Activated naive CD8-positive, alpha-beta T cell treated with anti-CD3 and anti-CD28 coated beads, Interleukin-2, amount 50 U/mL, for 24 hours (primary cell): ENCODE measurements around the gene DEAF1.
A peak's percentile ranks its signal among the peaks of the same experiment; 100 is the strongest.

Experiments used
- ATAC-seq: fragments of 150-1000 bp; cut with Tn5 transposase; one replicate; pipeline ENCODE4 v1.10.0; 2021
- DNase-seq: peaks from one replicate; pipeline ENCODE4 v3.0.0; 2021
- H3K27ac Mint-ChIP-seq: one replicate; pipeline ENCODE4 v1.8.0; 2021; ENCODE audit warnings: mild to moderate bottlenecking, mixed read lengths
- H3K27me3 Mint-ChIP-seq: one replicate; pipeline ENCODE4 v1.8.0; 2021; ENCODE audit warnings: mixed read lengths
- H3K36me3 Mint-ChIP-seq: one replicate; pipeline ENCODE4 v1.8.0; 2021; ENCODE audit warnings: low read depth, mixed read lengths
- H3K4me1 Mint-ChIP-seq: one replicate; pipeline ENCODE4 v1.8.0; 2021; ENCODE audit warnings: mixed read lengths
- H3K4me3 Mint-ChIP-seq: one replicate; pipeline ENCODE4 v1.8.0; 2021; ENCODE audit warnings: mild to moderate bottlenecking, moderate library complexity, mixed read lengths
- H3K9me3 Mint-ChIP-seq: one replicate; pipeline ENCODE4 v1.8.0; 2021; ENCODE audit warnings: mixed read lengths

Gene DEAF1

DNA sequence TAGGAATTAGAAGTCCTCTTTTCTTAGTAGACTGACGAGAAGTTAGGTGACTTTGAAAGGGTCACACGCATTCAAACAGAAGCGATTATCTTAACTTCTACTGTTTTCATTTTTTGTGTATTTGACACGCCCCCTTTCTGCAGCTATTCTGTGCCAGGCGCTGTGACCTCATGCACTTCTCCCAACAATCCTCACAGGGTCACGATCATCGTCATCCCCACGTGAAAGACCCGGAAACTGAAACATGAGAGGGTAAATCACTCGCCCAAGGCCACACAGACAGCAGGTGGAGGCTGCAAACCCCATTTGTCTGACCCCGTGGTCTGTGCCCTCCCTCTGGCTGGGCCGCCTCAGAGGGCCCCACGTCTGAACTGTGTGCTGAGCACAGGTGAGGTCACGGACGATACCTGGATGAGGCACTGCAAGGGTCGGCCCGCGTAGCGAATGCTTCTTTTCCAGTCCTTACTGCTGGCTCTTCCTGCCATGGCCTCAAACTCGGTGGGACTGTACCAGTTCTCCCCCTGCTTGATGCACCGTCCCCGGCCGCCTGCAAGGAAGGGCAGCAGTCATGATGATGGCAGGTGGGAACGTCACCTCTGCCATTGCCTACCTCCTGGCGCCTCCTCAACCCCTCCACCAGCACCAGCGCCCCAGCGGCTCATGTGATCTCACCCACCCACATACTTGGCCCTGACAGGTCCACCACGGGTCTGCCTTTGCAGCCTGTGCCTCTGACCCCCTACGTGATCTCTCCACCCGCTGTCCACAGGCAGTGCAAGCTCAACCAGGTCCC is 8.4 kb downstream of the DEAF1 start:
- H3K9me3 Mint-ChIP-seq = no peaks in the 10 kb centered on the region
- H3K27ac Mint-ChIP-seq = no peak overlapping the region
- peaks cover 53% of the 10 kb centered on the region for H3K36me3 Mint-ChIP-seq
- no peaks in the 10 kb centered on the region for H3K27me3 Mint-ChIP-seq
- peaks cover 17% of the 10 kb centered on the region for H3K4me1 Mint-ChIP-seq
- DNase-seq (no peak), ATAC-seq (no peak)
- H3K4me3 Mint-ChIP-seq = no peak overlapping the region

DNA sequence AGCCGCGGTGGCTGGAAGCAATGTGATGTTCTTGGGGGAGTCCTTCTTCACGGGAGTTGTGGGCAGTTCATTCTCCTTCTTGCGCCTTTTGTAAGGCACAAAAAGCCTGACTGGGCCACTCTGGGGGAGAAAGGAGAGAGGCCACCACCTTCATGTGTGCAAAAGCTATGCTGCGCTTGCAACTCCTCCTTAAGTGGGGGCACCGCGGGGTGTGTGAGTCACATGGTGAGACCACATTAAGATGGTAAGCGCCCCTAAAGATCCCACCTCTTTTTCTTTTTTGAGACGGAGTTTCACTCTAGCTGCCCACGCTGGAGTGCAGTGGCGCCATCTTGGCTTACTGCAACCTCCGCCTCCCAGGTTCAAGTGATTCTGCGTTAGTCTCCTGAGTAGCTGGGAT is 14.1 kb downstream of the DEAF1 start:
- ATAC-seq (peak; percentile 86), DNase-seq (no peak)
- Mint-ChIP-seq H3K4me3 (no peak overlapping the region), H3K27me3 (no peaks in the 10 kb centered on the region), H3K4me1 (peaks cover 14% of the 10 kb centered on the region), H3K27ac (no peak overlapping the region), H3K9me3 (no peaks in the 10 kb centered on the region), H3K36me3 (peaks cover 51% of the 10 kb centered on the region)

DNA sequence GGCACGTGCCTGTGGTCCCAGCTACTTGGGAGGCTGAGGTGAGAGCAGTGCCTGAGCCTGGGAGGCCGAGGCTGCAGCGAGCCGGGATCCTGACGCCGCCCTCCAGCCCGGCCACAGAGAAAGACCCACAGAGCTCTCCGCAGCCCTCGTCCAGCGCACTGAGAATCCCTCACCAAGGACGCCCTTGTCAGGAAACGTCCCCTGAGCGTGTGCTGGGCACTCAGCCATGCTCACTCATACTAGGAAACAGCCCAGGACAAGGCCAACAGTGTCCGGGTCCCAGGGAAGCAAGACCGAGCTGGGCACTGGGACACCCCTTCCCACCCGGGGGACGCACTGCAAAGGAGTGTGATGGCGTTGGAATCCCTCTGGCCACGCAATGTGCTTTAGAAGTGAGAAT is 14.5 kb downstream of the DEAF1 start:
- H3K36me3 Mint-ChIP-seq = peaks cover 51% of the 10 kb centered on the region
- no peak overlapping the region for H3K4me3 Mint-ChIP-seq
- ATAC-seq (no peak), DNase-seq (no peak)
- no peak overlapping the region for H3K27ac Mint-ChIP-seq
- no peaks in the 10 kb centered on the region for H3K9me3 Mint-ChIP-seq
- peaks cover 14% of the 10 kb centered on the region for H3K4me1 Mint-ChIP-seq
- H3K27me3 Mint-ChIP-seq = no peaks in the 10 kb centered on the region

DNA sequence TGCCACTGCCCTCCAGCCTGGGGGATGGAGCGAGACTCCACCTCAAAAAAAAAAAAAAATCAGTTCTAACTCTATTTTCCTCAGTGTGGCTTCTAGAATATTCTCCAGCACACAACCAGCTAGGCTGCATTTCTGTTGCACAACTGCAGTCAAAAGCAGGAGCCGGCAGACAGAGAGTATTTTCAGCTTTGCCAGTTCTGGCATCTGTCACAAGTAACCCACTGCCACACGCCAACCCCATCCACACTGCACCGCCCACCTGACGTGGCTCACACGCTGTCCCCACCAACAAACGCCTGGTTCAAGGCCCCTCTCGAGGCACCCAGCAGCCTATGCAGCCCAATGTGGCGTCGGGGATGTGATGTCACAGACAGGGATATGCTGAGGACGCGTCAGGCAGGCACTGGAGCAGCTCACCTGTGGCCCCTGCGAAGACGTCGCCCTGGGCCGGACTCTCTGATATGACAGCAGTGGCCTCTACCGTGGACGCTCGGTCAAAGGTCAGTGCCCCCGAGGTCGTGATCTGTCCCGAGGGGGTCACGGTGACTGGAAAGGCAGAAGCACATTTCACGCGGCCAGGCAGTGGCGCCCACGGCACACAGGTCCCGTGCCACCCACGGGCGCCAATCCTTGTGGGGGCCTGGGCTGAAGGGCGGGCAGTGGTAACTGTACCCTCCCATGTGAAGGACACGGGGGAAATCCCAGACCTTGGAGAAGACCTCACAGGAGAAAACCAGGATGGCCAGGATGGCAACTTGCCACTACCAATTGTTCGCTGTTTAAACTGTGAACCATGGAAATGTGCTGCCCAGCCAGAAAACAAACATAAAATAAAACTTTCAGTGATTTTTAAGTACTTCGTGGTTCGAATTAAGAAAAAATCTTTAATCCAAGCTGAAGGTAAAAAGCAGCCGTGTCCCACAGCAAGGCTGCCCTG is 15.5 kb downstream of the DEAF1 start:
- peaks cover 14% of the 10 kb centered on the region for H3K4me1 Mint-ChIP-seq
- no peak overlapping the region for H3K4me3 Mint-ChIP-seq
- peaks cover 50% of the 10 kb centered on the region for H3K36me3 Mint-ChIP-seq
- no peaks in the 10 kb centered on the region for H3K27me3 Mint-ChIP-seq
- DNase-seq (no peak), ATAC-seq (no peak)
- H3K9me3 Mint-ChIP-seq = no peaks in the 10 kb centered on the region
- H3K27ac Mint-ChIP-seq = no peak overlapping the region

DNA sequence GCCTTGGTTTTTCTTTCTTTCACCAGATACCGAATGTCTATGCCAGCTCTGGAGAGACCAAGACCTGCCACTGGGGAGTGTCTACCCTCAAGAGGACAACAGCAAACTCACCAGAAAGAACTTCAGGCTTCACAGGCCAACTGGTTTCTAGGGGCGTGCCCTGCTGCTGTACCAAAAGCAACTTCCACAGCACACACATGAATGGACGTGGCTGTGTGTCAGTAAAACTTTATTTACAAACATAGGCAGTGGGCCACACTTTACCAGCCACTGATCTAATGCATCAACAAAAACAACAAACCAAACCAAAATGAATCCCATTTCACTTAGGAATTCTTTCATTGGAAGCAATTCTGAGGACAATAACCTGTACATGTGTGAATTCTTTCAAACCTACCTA is 16.7 kb downstream of the DEAF1 start:
- Mint-ChIP-seq H3K4me3 (no peak overlapping the region), H3K27me3 (no peaks in the 10 kb centered on the region), H3K4me1 (peaks cover 14% of the 10 kb centered on the region), H3K27ac (no peak overlapping the region), H3K9me3 (no peaks in the 10 kb centered on the region), H3K36me3 (peaks cover 47% of the 10 kb centered on the region)
- DNase-seq = no peak
- ATAC-seq = no peak

DNA sequence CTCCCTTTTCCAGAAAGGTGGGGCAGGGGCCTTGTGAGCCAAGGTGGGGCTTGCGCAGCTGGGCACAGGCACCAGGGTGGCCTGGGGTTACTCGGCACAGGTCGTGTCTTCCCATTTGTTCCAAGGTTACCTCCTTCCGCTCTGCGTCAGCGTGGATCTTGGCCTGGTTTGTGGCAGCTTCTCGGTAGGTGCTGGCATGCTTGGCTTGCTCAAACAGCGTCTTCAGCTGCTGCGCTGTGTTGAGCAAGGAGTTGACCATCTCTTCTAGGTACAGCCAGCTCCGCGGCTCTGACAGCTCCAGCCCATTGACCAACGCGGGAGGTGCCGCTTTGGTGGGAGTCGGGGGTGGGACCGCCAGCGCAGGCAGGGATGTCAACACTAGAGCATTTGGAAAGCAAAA is 20.6 kb downstream of the DEAF1 start:
- H3K9me3 Mint-ChIP-seq = no peaks in the 10 kb centered on the region
- H3K36me3 Mint-ChIP-seq = peaks cover 30% of the 10 kb centered on the region
- H3K4me1 Mint-ChIP-seq = no peaks in the 10 kb centered on the region
- H3K4me3 Mint-ChIP-seq = no peak overlapping the region
- ATAC-seq (no peak), DNase-seq (no peak)
- H3K27me3 Mint-ChIP-seq = no peaks in the 10 kb centered on the region
- no peak overlapping the region for H3K27ac Mint-ChIP-seq

DNA sequence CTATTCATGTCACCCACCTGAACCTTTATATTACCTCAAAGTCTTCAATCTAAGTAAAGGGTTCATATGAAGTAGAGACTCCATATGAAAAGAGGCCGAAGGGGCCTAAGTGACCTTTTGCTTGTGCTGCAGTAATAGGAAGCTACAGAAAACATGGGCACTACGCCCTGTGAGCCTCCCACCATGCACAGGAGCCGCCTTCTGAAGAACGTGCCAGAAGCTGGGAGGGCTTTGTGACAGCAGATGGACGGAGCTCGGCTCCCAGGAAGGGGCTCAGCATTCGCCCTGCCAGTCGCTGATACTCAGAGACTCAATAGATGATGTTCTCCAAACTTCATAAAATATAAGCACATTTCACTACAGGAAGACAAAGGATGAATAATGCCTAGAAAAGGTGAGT is 21.2 kb downstream of the DEAF1 start:
- no peaks in the 10 kb centered on the region for H3K4me1 Mint-ChIP-seq
- H3K27me3 Mint-ChIP-seq = no peaks in the 10 kb centered on the region
- no peaks in the 10 kb centered on the region for H3K9me3 Mint-ChIP-seq
- H3K27ac Mint-ChIP-seq = no peak overlapping the region
- peaks cover 30% of the 10 kb centered on the region for H3K36me3 Mint-ChIP-seq
- ATAC-seq = no peak
- no peak for DNase-seq
- no peak overlapping the region for H3K4me3 Mint-ChIP-seq

DNA sequence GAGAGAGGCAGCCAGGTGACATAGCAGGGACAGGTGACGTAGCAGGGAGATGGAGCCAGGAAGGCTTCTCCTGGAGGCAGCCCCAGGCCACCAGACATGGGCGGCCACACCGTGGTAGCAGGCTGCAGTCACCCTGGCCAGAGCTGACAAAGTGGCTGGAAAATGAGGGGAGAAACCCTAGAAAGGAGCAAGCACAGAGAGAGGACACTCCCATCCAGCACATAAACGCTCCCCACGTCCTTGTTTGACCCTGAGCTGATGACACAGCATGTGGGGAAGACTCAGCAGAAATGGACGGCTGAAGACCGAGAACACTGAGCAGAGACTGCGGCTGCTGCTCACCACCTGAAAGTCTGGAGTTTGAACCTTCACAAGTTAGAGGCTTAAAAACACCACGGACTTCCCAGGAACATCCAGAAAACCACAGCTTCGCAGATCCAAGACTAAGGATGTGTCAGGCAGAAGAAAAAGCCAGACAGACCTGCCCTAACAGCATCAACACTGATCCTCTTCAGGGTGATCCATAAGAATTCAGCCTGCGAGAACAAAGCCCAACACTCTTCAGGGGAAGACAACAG is 29.2 kb downstream of the DEAF1 start:
- H3K9me3 Mint-ChIP-seq = no peaks in the 10 kb centered on the region
- no peaks in the 10 kb centered on the region for H3K4me1 Mint-ChIP-seq
- H3K27me3 Mint-ChIP-seq = no peaks in the 10 kb centered on the region
- DNase-seq (no peak), ATAC-seq (no peak)
- peak overlapping the region; percentile 25 for H3K27ac Mint-ChIP-seq
- H3K4me3 Mint-ChIP-seq = no peak overlapping the region
- peaks cover 9% of the 10 kb centered on the region for H3K36me3 Mint-ChIP-seq

DNA sequence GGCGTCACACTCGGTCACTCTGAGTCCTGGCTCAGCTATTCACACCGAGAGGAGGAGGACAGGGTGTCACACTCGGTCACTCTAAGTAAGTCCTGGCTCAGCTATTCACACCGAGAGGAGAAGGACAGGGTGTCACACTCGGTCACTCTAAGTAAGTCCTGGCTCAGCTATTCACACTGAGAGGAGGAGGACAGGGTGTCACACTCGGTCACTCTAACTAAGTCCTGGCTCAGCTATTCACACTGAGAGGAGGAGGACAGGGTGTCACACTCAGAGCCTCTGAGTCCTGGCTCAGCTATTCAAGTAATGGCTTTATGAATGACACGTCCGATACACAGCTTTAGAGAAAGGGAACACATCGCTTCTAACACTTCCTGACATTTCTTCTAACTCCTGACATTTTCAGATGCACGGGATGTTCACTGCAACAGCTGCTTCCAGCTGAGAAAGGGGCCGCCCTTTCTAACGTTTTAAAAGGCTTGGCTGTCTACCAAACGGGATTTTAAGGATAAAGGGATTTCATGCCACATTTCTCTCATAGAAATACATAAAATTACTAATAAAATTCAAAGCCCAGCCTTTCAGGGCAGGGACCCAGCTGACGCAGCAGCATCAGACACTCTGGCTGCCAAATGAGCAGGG is 29.8 kb downstream of the DEAF1 start:
- Mint-ChIP-seq H3K27me3 (no peaks in the 10 kb centered on the region), H3K4me3 (no peak overlapping the region), H3K27ac (no peak overlapping the region), H3K9me3 (no peaks in the 10 kb centered on the region), H3K36me3 (peaks cover 9% of the 10 kb centered on the region), H3K4me1 (no peaks in the 10 kb centered on the region)
- no peak for DNase-seq
- no peak for ATAC-seq

DNA sequence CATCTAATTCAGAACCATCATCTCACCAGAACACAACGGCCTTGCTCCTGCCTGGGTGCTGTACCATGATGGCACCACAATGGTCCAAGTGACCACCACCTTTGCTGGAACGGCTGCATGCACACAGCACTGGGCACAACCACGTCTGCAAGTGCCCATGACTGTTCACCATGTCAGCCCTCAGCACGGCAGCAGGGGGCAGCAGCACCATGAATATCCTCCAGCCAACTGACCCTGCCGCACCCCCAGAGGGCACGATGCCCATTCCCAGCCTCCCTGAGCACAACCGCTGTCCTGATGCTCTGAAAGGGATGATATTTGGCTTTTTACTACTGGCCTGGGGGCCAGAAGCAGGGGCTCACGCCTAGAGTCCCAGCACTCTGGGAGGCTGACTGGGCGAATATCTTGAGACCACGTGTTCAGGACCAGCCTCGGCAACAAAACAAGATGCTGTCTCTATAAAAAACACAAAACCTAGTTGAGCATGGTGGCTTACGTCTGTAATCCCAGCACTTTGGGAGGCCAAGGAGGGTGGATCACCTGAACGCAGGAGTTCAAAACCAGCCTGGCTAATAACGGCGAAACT is 32.2 kb downstream of the DEAF1 start:
- Mint-ChIP-seq H3K4me3 (no peak overlapping the region), H3K9me3 (no peaks in the 10 kb centered on the region), H3K36me3 (peaks cover 11% of the 10 kb centered on the region), H3K27me3 (no peaks in the 10 kb centered on the region), H3K27ac (no peak overlapping the region), H3K4me1 (no peaks in the 10 kb centered on the region)
- DNase-seq (peak; percentile 51), ATAC-seq (peak; percentile 57)

DNA sequence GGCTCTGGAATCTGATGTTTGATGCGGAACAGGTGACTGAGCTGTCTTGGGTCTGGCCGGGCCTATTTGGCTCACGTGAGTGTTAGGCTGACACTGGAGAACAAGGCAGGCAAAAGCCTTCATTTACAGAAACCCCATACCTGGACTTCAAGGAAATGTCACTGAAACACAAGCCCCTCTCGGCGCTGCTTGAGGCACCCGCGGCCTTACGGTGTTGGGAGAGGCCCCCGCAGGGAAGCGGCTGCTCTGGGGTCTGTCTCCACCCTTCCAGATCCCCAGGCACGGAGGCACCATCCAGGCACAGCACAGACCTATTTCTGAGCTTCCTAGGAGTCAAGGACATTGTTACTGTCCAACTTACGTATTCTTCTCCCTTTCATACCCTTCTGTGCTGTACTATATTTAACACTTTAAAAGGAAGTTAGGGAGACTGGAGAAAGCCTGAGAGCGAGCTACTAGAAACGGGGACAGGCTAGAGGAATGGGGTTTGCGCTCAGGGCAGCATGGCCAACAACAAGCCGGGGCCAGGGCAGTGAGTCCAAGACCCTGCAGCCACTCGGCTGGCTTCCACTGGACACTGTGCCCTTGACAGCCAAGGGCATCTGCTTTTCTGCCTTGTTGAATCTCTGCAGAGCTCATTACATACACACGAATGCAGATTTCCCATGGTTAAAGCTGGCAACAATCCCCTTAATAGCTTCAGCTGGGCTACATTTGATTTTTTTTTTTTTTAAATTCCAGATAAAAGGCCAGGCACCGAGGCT is 34.2 kb downstream of the DEAF1 start:
- ATAC-seq = no peak
- Mint-ChIP-seq H3K27me3 (no peaks in the 10 kb centered on the region), H3K36me3 (peaks cover 8% of the 10 kb centered on the region), H3K4me1 (no peaks in the 10 kb centered on the region), H3K9me3 (no peaks in the 10 kb centered on the region), H3K4me3 (no peak overlapping the region), H3K27ac (no peak overlapping the region)
- DNase-seq = no peak

DNA sequence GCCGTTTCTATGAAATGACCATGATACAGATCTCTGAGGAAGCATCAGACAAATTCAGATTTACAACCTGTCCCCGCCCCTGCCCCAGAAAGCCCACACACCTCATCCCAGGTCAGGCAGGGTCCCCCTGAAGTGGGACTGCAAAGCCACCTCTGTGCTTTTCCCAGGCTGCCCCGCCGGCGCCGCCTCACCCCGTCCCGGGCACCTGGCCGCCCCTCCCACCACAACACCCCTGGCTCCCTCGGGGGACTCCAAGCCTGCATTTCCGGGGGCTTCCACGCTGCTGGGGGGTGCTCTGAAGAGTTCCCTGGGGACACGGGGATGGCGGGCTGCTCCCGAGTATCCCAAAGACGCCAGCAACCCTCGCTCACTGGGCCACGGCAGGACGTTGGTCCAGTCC is 34.7 kb downstream of the DEAF1 start:
- ATAC-seq = no peak
- Mint-ChIP-seq H3K4me1 (no peaks in the 10 kb centered on the region), H3K27me3 (no peaks in the 10 kb centered on the region), H3K27ac (no peak overlapping the region), H3K36me3 (peaks cover 8% of the 10 kb centered on the region), H3K9me3 (no peaks in the 10 kb centered on the region), H3K4me3 (no peak overlapping the region)
- DNase-seq = no peak

DNA sequence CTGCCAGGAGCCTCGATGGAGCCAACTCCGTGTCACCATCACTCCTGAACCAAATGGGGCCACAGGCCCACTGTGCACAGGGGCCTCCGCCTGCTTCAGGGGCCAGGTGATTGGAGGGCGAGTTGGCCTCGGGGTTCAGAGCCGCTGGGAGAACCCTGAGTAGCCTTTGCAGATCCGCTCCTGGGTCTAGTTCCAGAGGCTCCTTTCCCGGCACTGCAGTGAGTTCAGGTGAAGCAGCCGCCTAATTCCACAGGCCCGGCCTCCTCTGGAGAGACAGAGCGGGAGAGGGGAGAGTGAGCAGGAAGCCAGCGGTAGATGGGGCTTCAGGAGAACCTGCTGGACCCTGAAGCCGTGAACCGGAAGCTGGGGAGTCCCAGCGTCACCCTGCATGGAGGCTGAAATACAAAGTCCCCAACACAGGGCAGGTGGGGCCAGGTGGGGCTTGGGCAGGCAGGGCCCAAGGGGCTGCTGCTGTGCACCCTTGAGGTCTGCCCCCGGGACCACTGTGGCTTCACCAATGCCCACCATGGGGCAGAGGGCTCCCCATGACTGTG is 35.4 kb downstream of the DEAF1 start:
- ATAC-seq = no peak
- Mint-ChIP-seq H3K4me1 (no peaks in the 10 kb centered on the region), H3K36me3 (peaks cover 8% of the 10 kb centered on the region), H3K9me3 (no peaks in the 10 kb centered on the region), H3K4me3 (no peak overlapping the region), H3K27me3 (no peaks in the 10 kb centered on the region), H3K27ac (no peak overlapping the region)
- DNase-seq = no peak
